ENCODE data around the gene P4HTM. TPM values are rescaled to one million over a fixed set of nuclear protein-coding genes. Genes with fewer than 3 reads are reported as not detected.
"Not testable (repeated sequence)": the region's sequence is repeated elsewhere in the genome, so short reads cannot be mapped to it uniquely, and the experiment has no call there.

The P4HTM gene
- total RNA-seq, 3 donors from 2014 or later, result 40.2 to 60.6 (median 41.4) TPM

GRCh38 chr3:49006408-49007067 is 16.5 kb downstream of the P4HTM start:
- Histone ChIP-seq H3K4me1 (ENCODE audit: low read depth) (peaks cover 9% of the 10 kb centered on the region), H3K9me3 (no peaks in the 10 kb centered on the region), H3K4me3 (peak overlapping the region; percentile 51), H3K36me3 (ENCODE audit: low read depth) (no peaks in the 10 kb centered on the region)
- TF ChIP-seq CTCF (IDR thresholded peaks at IDR 0.05), result no peak
- peak; percentile 0 for ATAC-seq
- intact Hi-C loops (cut with DNase I, micrococcal nuclease), result no loop called here
- DNase-seq, result peak in 1 of 3 donors; percentile 76

GRCh38 chr3:49007068-49007770 is 17.2 kb downstream of the P4HTM start, which contains the start of gene WDR6:
WDR6 (plus strand) TSS chr3:49007391; CDS start chr3:49007432, 41 bp downstream.
- Histone ChIP-seq H3K4me1 (ENCODE audit: low read depth) (peaks cover 9% of the 10 kb centered on the region), H3K36me3 (ENCODE audit: low read depth) (no peaks in the 10 kb centered on the region)

GRCh38 chr3:49007771-49008528 is 17.9 kb downstream of the P4HTM start:
- Histone ChIP-seq H3K36me3 (ENCODE audit: low read depth) (no peaks in the 10 kb centered on the region), H3K4me1 (ENCODE audit: low read depth) (peaks cover 9% of the 10 kb centered on the region), H3K4me3 (peak overlapping the region; percentile 51), H3K9me3 (no peaks in the 10 kb centered on the region)
- TF ChIP-seq CTCF (IDR thresholded peaks at IDR 0.05), result no peak
- ATAC-seq (peak; percentile 87), DNase-seq (peak; percentile 92 to 97 (median 96))
- intact Hi-C loops (cut with DNase I, micrococcal nuclease), result no loop called here

More at GRCh38 chr3:49007068-49007770, 17.2 kb downstream of the P4HTM start, which contains the start of gene WDR6:
- Histone ChIP-seq H3K4me3 (peak within 1 kb of the TSS; percentile 51), H3K9me3 (no peaks in the 10 kb centered on the region)
- TF ChIP-seq CTCF (IDR thresholded peaks at IDR 0.05), result no peak
- DNase-seq (peak; percentile 97 to 99 (median 97)), ATAC-seq (peak; percentile 89)
- intact Hi-C loops (cut with DNase I, micrococcal nuclease), result no loop called here

GRCh38 chr3:49008627-49009026 is 18.6 kb downstream of the P4HTM start:
- intact Hi-C loops (cut with DNase I, micrococcal nuclease); H3K4me1 ChIP-seq (ENCODE audit: low read depth); H3K4me3 ChIP-seq: not testable (repeated sequence)

GRCh38 chr3:49009396-49009795 is 19.4 kb downstream of the P4HTM start:
- no peak for ATAC-seq
- Histone ChIP-seq H3K4me1 (ENCODE audit: low read depth) (peaks cover 9% of the 10 kb centered on the region), H3K9me3 (no peaks in the 10 kb centered on the region), H3K4me3 (no peak overlapping the region), H3K36me3 (ENCODE audit: low read depth) (no peaks in the 10 kb centered on the region)
- no peak for DNase-seq
- intact Hi-C loops (cut with DNase I, micrococcal nuclease), result no loop called here
- no peak for TF ChIP-seq CTCF (IDR thresholded peaks at IDR 0.05)

More at GRCh38 chr3:49008627-49009026, 18.6 kb downstream of the P4HTM start:
- not testable (repeated sequence) for DNase-seq; H3K36me3 ChIP-seq (ENCODE audit: low read depth); H3K9me3 ChIP-seq; ATAC-seq
